Measurements from ENCODE around the gene UBE2Z. TPM values are rescaled to one million over a fixed set of nuclear protein-coding genes. Genes with fewer than 3 reads are reported as not detected.
"Not testable (repeated sequence)": the region's sequence is repeated elsewhere in the genome, so short reads cannot be mapped to it uniquely, and the experiment has no call there.

Gene UBE2Z
- total RNA-seq, 1 experiment from 2014 or later, result 126 TPM

- H3K36me3 ChIP-seq, result peaks cover 92% of the 10 kb centered on the region
- H3K4me3 ChIP-seq, result no peak overlapping the region
- DNase-seq, result no peak
- H3K9me3 ChIP-seq, result no peaks in the 10 kb centered on the region
- H3K27me3 ChIP-seq, result no peaks in the 10 kb centered on the region
These were observed 20.9 kb downstream of the UBE2Z start for GRCh38 chr17:48928876-48929811.

- H3K27me3 ChIP-seq, result no peaks in the 10 kb centered on the region
These were observed 21.6 kb downstream of the UBE2Z start for GRCh38 chr17:48929812-48930165.

GRCh38 chr17:48930435-48930873 lies 22.2 kb downstream of the UBE2Z start:
- Histone ChIP-seq H3K9me3 (no peaks in the 10 kb centered on the region), H3K4me3 (no peak overlapping the region), H3K36me3 (peaks cover 91% of the 10 kb centered on the region), H3K27me3 (no peaks in the 10 kb centered on the region)
- DNase-seq, result no peak

More at GRCh38 chr17:48929812-48930165, 21.6 kb downstream of the UBE2Z start:
- no peaks in the 10 kb centered on the region for H3K9me3 ChIP-seq
- DNase-seq, result no peak
- H3K36me3 ChIP-seq, result peaks cover 93% of the 10 kb centered on the region
- no peak overlapping the region for H3K4me3 ChIP-seq

- Histone ChIP-seq H3K9me3 (no peaks in the 10 kb centered on the region), H3K36me3 (peaks cover 87% of the 10 kb centered on the region), H3K4me3 (no peak overlapping the region), H3K27me3 (no peaks in the 10 kb centered on the region)
- DNase-seq, result peak; percentile 9
These were observed 24.8 kb downstream of the UBE2Z start for GRCh38 chr17:48933035-48933434.

GRCh38 chr17:48944515-48945260 lies 36.5 kb downstream of the UBE2Z start, which contains the start of gene SNF8:
Gene SNF8 (minus strand): TSS chr17:48944842. CDS start chr17:48944734, 108 bp downstream.
- Histone ChIP-seq H3K4me3 (peak within 1 kb of the TSS; percentile 85), H3K27me3 (no peaks in the 10 kb centered on the region), H3K36me3 (peaks cover 26% of the 10 kb centered on the region), H3K9me3 (no peaks in the 10 kb centered on the region)
- peak; percentile 98 for DNase-seq

- not testable (repeated sequence) for DNase-seq, H3K27me3 ChIP-seq, H3K9me3 ChIP-seq
- Histone ChIP-seq H3K4me3 (peak overlapping the region; percentile 85), H3K36me3 (peaks cover 22% of the 10 kb centered on the region)
These were observed 37.0 kb downstream of the UBE2Z start for GRCh38 chr17:48945261-48945651.

- Histone ChIP-seq H3K27me3 (no peaks in the 10 kb centered on the region), H3K9me3 (no peaks in the 10 kb centered on the region), H3K4me3 (no peak overlapping the region), H3K36me3 (no peaks in the 10 kb centered on the region)
- DNase-seq, result no peak
These were observed 43.4 kb downstream of the UBE2Z start for GRCh38 chr17:48951572-48951971.

GRCh38 chr17:48952904-48953303 lies 44.7 kb downstream of the UBE2Z start:
- H3K36me3 ChIP-seq, result no peaks in the 10 kb centered on the region
- no peak for DNase-seq
- H3K4me3 ChIP-seq, result no peak overlapping the region

GRCh38 chr17:48954300-48954755 lies 46.1 kb downstream of the UBE2Z start:
- no peaks in the 10 kb centered on the region for H3K9me3 ChIP-seq
- H3K36me3 ChIP-seq, result no peaks in the 10 kb centered on the region
- DNase-seq, result peak; percentile 50
- no peak overlapping the region for H3K4me3 ChIP-seq
- no peaks in the 10 kb centered on the region for H3K27me3 ChIP-seq

More at GRCh38 chr17:48952904-48953303, 44.7 kb downstream of the UBE2Z start:
- Histone ChIP-seq H3K27me3 (no peaks in the 10 kb centered on the region), H3K9me3 (no peaks in the 10 kb centered on the region)

- Histone ChIP-seq H3K27me3 (no peaks in the 10 kb centered on the region), H3K4me3 (no peak overlapping the region)
- no peak for DNase-seq
These were observed 52.8 kb downstream of the UBE2Z start for GRCh38 chr17:48960834-48961515.

GRCh38 chr17:48961516-48962233 lies 53.5 kb downstream of the UBE2Z start:
- DNase-seq, result peak; percentile 70
- Histone ChIP-seq H3K36me3 (no peaks in the 10 kb centered on the region), H3K4me3 (no peak overlapping the region), H3K27me3 (no peaks in the 10 kb centered on the region), H3K9me3 (no peaks in the 10 kb centered on the region)

More at GRCh38 chr17:48960834-48961515, 52.8 kb downstream of the UBE2Z start:
- H3K36me3 ChIP-seq, result no peaks in the 10 kb centered on the region
- H3K9me3 ChIP-seq, result no peaks in the 10 kb centered on the region

- Histone ChIP-seq H3K27me3 (no peaks in the 10 kb centered on the region), H3K36me3 (no peaks in the 10 kb centered on the region), H3K9me3 (no peaks in the 10 kb centered on the region), H3K4me3 (no peak overlapping the region)
- no peak for DNase-seq
These were observed 62.0 kb downstream of the UBE2Z start for GRCh38 chr17:48970224-48970623.

- no peak overlapping the region for H3K4me3 ChIP-seq
- DNase-seq, result no peak
- H3K9me3 ChIP-seq, result no peaks in the 10 kb centered on the region
- no peaks in the 10 kb centered on the region for H3K27me3 ChIP-seq
- no peaks in the 10 kb centered on the region for H3K36me3 ChIP-seq
These were observed 62.9 kb downstream of the UBE2Z start for GRCh38 chr17:48970865-48971687.

- Histone ChIP-seq H3K36me3 (no peaks in the 10 kb centered on the region), H3K27me3 (no peaks in the 10 kb centered on the region; the same call in 1 of the 2 replicates), H3K4me3 (no peak overlapping the region), H3K9me3 (no peaks in the 10 kb centered on the region)
- no peak for DNase-seq
These were observed 64.5 kb downstream of the UBE2Z start for GRCh38 chr17:48972749-48973097.

GRCh38 chr17:48973806-48974205 lies 65.6 kb downstream of the UBE2Z start:
- Histone ChIP-seq H3K27me3 (no peaks in the 10 kb centered on the region; the same call in 1 of the 2 replicates), H3K9me3 (no peaks in the 10 kb centered on the region), H3K4me3 (no peak overlapping the region), H3K36me3 (no peaks in the 10 kb centered on the region)
- no peak for DNase-seq

Measured in MG63 (cell line).